Esophagus squamous epithelium (tissue), 4 donors: ENCODE measurements around the gene RCOR1.

ENCODE experiments used
- POLR2A ChIP-seq, 4 donors: fragments of 450-650 bp; IDR thresholded peaks; one replicate each; pipeline ENCODE4 v1.6.1; 2017; ENCODE audit warnings: antibody characterized with exemption in 4 of 4, mild to moderate bottlenecking in 4 of 4, moderate library complexity in 3 of 4
- TF ChIP-seq, protein P1 (sequence below), 6 experiments: fragments of 450-650 bp in 4 of 6; fragments of 200-600 bp in 2 of 6; sonication (generic) in 2 of 6; IDR thresholded peaks; one replicate each; pipeline ENCODE4 v1.5.1; 2016 to 2019; ENCODE audit warnings: antibody characterized with exemption in 6 of 6, mild to moderate bottlenecking in 4 of 6, moderate library complexity in 4 of 6

GRCh38 chr14:102616318-102616717, 23.9 kb downstream of the RCOR1 start:
- TF ChIP-seq, protein P1, sequence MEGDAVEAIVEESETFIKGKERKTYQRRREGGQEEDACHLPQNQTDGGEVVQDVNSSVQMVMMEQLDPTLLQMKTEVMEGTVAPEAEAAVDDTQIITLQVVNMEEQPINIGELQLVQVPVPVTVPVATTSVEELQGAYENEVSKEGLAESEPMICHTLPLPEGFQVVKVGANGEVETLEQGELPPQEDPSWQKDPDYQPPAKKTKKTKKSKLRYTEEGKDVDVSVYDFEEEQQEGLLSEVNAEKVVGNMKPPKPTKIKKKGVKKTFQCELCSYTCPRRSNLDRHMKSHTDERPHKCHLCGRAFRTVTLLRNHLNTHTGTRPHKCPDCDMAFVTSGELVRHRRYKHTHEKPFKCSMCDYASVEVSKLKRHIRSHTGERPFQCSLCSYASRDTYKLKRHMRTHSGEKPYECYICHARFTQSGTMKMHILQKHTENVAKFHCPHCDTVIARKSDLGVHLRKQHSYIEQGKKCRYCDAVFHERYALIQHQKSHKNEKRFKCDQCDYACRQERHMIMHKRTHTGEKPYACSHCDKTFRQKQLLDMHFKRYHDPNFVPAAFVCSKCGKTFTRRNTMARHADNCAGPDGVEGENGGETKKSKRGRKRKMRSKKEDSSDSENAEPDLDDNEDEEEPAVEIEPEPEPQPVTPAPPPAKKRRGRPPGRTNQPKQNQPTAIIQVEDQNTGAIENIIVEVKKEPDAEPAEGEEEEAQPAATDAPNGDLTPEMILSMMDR (IDR thresholded peaks at IDR 0.05): no peak
- no peak for TF ChIP-seq POLR2A (IDR thresholded peaks at IDR 0.05)
